IMR-90 (cell line): ENCODE measurements around the gene ATXN10. TPM values are rescaled to one million over a fixed set of nuclear protein-coding genes. Genes with fewer than 3 reads are reported as not detected.

Experiments
- ATAC-seq: fragments of 200-7000 bp; cut with Tn5 transposase; 2 replicates; pipeline ENCODE4 v1.9.1; 2020; ENCODE audit warnings: low read depth, mild to moderate bottlenecking, moderate library complexity
- BruUV-seq: library from RNA; stranded (reverse); fragments of 400-500 nt; replicated peaks from 2 replicates; lab custom pipeline; 2021; lab: Mats Ljungman, UMichigan
- CTCF ChIA-PET: fragments of 300-600 bp; formaldehyde crosslinking; extraction: SDS; loops from one replicate; lab custom pipeline; 2021; ENCODE audit warnings: antibody characterized with exemption; lab: Yijun Ruan, JAX
- POLR2A ChIA-PET: fragments of 300-600 bp; sonication (Branson Sonifier 250); formaldehyde crosslinking; loops from one replicate; lab custom pipeline; 2022; ENCODE audit warnings: antibody characterized with exemption; ENCODE audit not compliant: unreplicated experiment; lab: Charles Lee
- DNase-seq: peaks from one replicate; pipeline ENCODE4 v3.0.0; 2013
- H2AFZ ChIP-seq: replicated peaks from 2 replicates; pipeline ENCODE3; 2013; ENCODE audit warnings: low read length, mild to moderate bottlenecking; ENCODE audit not compliant: poor library complexity
- H2AK5ac ChIP-seq: 2 replicates; pipeline ENCODE4 v1.6.1; 2013; ENCODE audit warnings: low read depth, low read length, inconsistent platforms
- H2AK9ac ChIP-seq: replicated peaks from 2 replicates; pipeline ENCODE3; 2013; ENCODE audit warnings: mild to moderate bottlenecking, low read depth, low read length, moderate library complexity; ENCODE audit not compliant: poor library complexity
- H2BK120ac ChIP-seq: 2 replicates; pipeline ENCODE4 v1.6.1; 2013; ENCODE audit warnings: low read depth, low read length, inconsistent platforms
- H2BK15ac ChIP-seq: 3 replicates; pipeline ENCODE4 v1.6.1; 2013; ENCODE audit warnings: low read depth, low read length, inconsistent platforms
- H2BK20ac ChIP-seq: 2 replicates; pipeline ENCODE4 v1.6.1; 2013; ENCODE audit warnings: low read depth, mild to moderate bottlenecking, inconsistent platforms, low read length, moderate library complexity
- H2BK5ac ChIP-seq: 2 replicates; pipeline ENCODE4 v1.6.1; 2013; ENCODE audit warnings: mild to moderate bottlenecking, low read depth, low read length, inconsistent platforms; ENCODE audit not compliant: poor library complexity, severe bottlenecking
- H3K14ac ChIP-seq: replicated peaks from 2 replicates; pipeline ENCODE4 v1.6.1; 2013; ENCODE audit warnings: low read depth, low read length, inconsistent platforms
- H3K18ac ChIP-seq: 2 replicates; pipeline ENCODE4 v1.6.1; 2013; ENCODE audit warnings: low read depth, low read length, control low read depth
- H3K23ac ChIP-seq: 2 replicates; pipeline ENCODE4 v1.6.1; 2013; ENCODE audit warnings: low read depth, low read length, inconsistent platforms
- H3K27ac ChIP-seq: 2 replicates; pipeline ENCODE4 v1.5.1; 2013; ENCODE audit warnings: mild to moderate bottlenecking, control low read depth, low read length; ENCODE audit not compliant: insufficient read depth
- H3K27me3 ChIP-seq: 2 replicates; pipeline ENCODE4 v1.6.1; 2013; ENCODE audit warnings: low read length; ENCODE audit not compliant: control insufficient read depth, insufficient read depth
- H3K36me3 ChIP-seq: 2 replicates; pipeline ENCODE4 v1.6.1; 2013; ENCODE audit warnings: low read length, mixed read lengths; ENCODE audit not compliant: control insufficient read depth, insufficient read depth
- H3K4ac ChIP-seq: 2 replicates; pipeline ENCODE4 v1.6.1; 2013; ENCODE audit warnings: low read depth, low read length, inconsistent platforms
- H3K4me1 ChIP-seq: 2 replicates; pipeline ENCODE4 v1.6.1; 2013; ENCODE audit warnings: low read length, mixed read lengths; ENCODE audit not compliant: control insufficient read depth, insufficient read depth
- H3K4me2 ChIP-seq: 2 replicates; pipeline ENCODE4 v1.6.1; 2013; ENCODE audit warnings: low read depth, mild to moderate bottlenecking, control low read depth, low read length, moderate library complexity
- H3K4me3 ChIP-seq: 2 replicates; pipeline ENCODE4 v1.5.1; 2013; ENCODE audit warnings: low read depth, mild to moderate bottlenecking, control low read depth, low read length, moderate library complexity; ENCODE audit not compliant: insufficient read depth
- H3K56ac ChIP-seq: 2 replicates; pipeline ENCODE4 v1.6.1; 2013; ENCODE audit warnings: low read length, inconsistent platforms; ENCODE audit not compliant: insufficient read depth; ENCODE audit errors: extremely low read depth
- H3K79me1 ChIP-seq, 2 experiments: 2 replicates each; pipeline ENCODE4 v1.6.1; 2013; ENCODE audit warnings: low read length in 2 of 2, inconsistent platforms in 1 of 2, low read depth in 1 of 2
- H3K9ac ChIP-seq: 2 replicates; pipeline ENCODE4 v1.6.1; 2013; ENCODE audit warnings: low read depth, low read length, control low read depth
- H3K9me1 ChIP-seq: 2 replicates; pipeline ENCODE4 v1.6.1; 2013; ENCODE audit warnings: low read length, inconsistent platforms; ENCODE audit not compliant: insufficient read depth
- H3K9me3 ChIP-seq: 2 replicates; pipeline ENCODE4 v1.6.1; 2013; ENCODE audit warnings: low read length; ENCODE audit not compliant: control insufficient read depth, insufficient read depth
- H4K20me1 ChIP-seq: 2 replicates; pipeline ENCODE4 v1.6.1; 2013; ENCODE audit warnings: low read length, inconsistent platforms; ENCODE audit not compliant: insufficient read depth
- H4K5ac ChIP-seq: 2 replicates; pipeline ENCODE4 v1.6.1; 2013; ENCODE audit warnings: mild to moderate bottlenecking, low read depth, low read length, control low read depth
- H4K8ac ChIP-seq, 2 experiments: 2 replicates each; pipeline ENCODE4 v1.6.1; 2013; ENCODE audit warnings: low read depth in 2 of 2, low read length in 2 of 2, control low read depth in 1 of 2, inconsistent platforms in 1 of 2
- H4K91ac ChIP-seq: 2 replicates; pipeline ENCODE4 v1.6.1; 2013; ENCODE audit warnings: low read depth, low read length, inconsistent platforms; ENCODE audit not compliant: insufficient read depth
- CEBPB ChIP-seq: IDR thresholded peaks from 2 replicates; pipeline ENCODE4 v1.6.1; 2012; ENCODE audit warnings: low read depth, low read length, improper control_type of control experiment
- CHD1 ChIP-seq: IDR thresholded peaks from 2 replicates; pipeline ENCODE4 v1.6.1; 2012; ENCODE audit warnings: low read depth, low read length, improper control_type of control experiment
- CTCF ChIP-seq: conservative IDR thresholded peaks from 2 replicates; pipeline ENCODE4 v1.5.1; 2012; ENCODE audit warnings: mild to moderate bottlenecking, low read depth, low read length, improper control_type of control experiment
- ELK1 ChIP-seq: fragments of 150-350 bp; IDR thresholded peaks from 2 replicates; pipeline ENCODE4 v1.6.1; 2016; ENCODE audit warnings: low read depth, mild to moderate bottlenecking, low read length, moderate library complexity, borderline replicate concordance
- FOS ChIP-seq: fragments of 150-350 bp; IDR thresholded peaks from 2 replicates; pipeline ENCODE4 v1.6.1; 2016; ENCODE audit warnings: low read depth, low read length
- MAFK ChIP-seq: IDR thresholded peaks from 2 replicates; pipeline ENCODE4 v1.6.1; 2012; ENCODE audit warnings: low read depth, low read length, improper control_type of control experiment
- MAZ ChIP-seq: IDR thresholded peaks from 2 replicates; pipeline ENCODE4 v1.6.1; 2012; ENCODE audit warnings: low read depth, mild to moderate bottlenecking, low read length, improper control_type of control experiment, moderate library complexity, borderline replicate concordance
- MXI1 ChIP-seq: IDR thresholded peaks from 2 replicates; pipeline ENCODE4 v1.6.1; 2012; ENCODE audit warnings: low read depth, mild to moderate bottlenecking, low read length, moderate library complexity, borderline replicate concordance
- RAD21 ChIP-seq: IDR thresholded peaks from 2 replicates; pipeline ENCODE4 v1.6.1; 2012; ENCODE audit warnings: low read length, improper control_type of control experiment
- RCOR1 ChIP-seq: IDR thresholded peaks from 2 replicates; pipeline ENCODE4 v1.6.1; 2012; ENCODE audit warnings: mild to moderate bottlenecking, low read length, improper control_type of control experiment; ENCODE audit not compliant: insufficient replicate concordance
- RFX5 ChIP-seq: IDR thresholded peaks from 2 replicates; pipeline ENCODE4 v1.8.0; 2012; ENCODE audit warnings: low read depth, mild to moderate bottlenecking, low read length, moderate library complexity
- SMC3 ChIP-seq: fragments of 150-350 bp; IDR thresholded peaks from 2 replicates; pipeline ENCODE4 v1.6.1; 2016; ENCODE audit warnings: low read depth, mild to moderate bottlenecking, antibody characterized with exemption, low read length, moderate library complexity
- WGBS, 2 experiments: methylation state at CpG; one replicate each; pipeline versions ENCODE4 v1.1.5 to v1.1.7; 2013; ENCODE audit warnings: missing lambda C conversion rate in 2 of 2; ENCODE audit not compliant: insufficient read length in 1 of 2; ENCODE audit errors: extremely low coverage in 2 of 2; 5-methylcytosine and 5-hydroxymethylcytosine counted together
- dilution Hi-C: fragments of 300-500 bp; cut with HindIII; formaldehyde crosslinking; loops from one replicate; pipeline ENCODE4 v1.14.3; 2018; ENCODE audit warnings: low sequenced_read_pairs; ENCODE audit not compliant: unreplicated experiment
- in situ Hi-C: fragments of 300-500 bp; cut with MboI; formaldehyde crosslinking; loops from 3 replicates; pipeline ENCODE4 v1.14.3; 2019; ENCODE audit warnings: low sequenced_read_pairs, inconsistent platforms, mixed read lengths
- intact Hi-C: fragments of 100-400 bp; cut with micrococcal nuclease; formaldehyde crosslinking; loops from 2 replicates; pipeline ENCODE4 v1.10.0; 2022
- polyA plus RNA-seq, 3 experiments: library from polyadenylated mRNA; depleted of rRNA; stranded (reverse); fragments of >200 nt; gene quantifications; 2 replicates each; pipeline ENCODE4 v1.2.3, GENCODE V29; 2012; ENCODE audit warnings: low replicate concordance in 1 of 3
- total RNA-seq: library from RNA; depleted of rRNA; stranded (reverse); fragments of >200 nt; gene quantifications from 2 replicates; pipeline ENCODE4 v1.2.3, GENCODE V29; 2012

The ATXN10 gene
- total and polyA plus RNA-seq, 2 of the 4 experiments (the other 2 are of a cell fraction) = 116 to 231 TPM

GRCh38 chr22:45763236-45763624, 91.6 kb downstream of the ATXN10 start:
- no peak overlapping the region for H2AK9ac ChIP-seq
- H4K91ac ChIP-seq = no peak overlapping the region
- H4K8ac ChIP-seq = no peak overlapping the region
- H3K9me3 ChIP-seq = no peaks in the 10 kb centered on the region
- H3K9ac ChIP-seq = no peak overlapping the region
- no peaks in the 10 kb centered on the region for H3K27me3 ChIP-seq
- H4K5ac ChIP-seq = no peak overlapping the region
- DNase-seq (no peak), ATAC-seq (no peak)
- H3K27ac ChIP-seq = no peak overlapping the region
- peaks cover 8% of the 10 kb centered on the region for H3K4me1 ChIP-seq
- H2BK15ac ChIP-seq = no peak overlapping the region
- dilution Hi-C loops (no loop called here), in situ Hi-C loops (no loop called here), intact Hi-C loops (no loop called here)
- no TSS peak for BruUV-seq
- TF ChIP-seq FOS = no peak
- TF ChIP-seq MAZ = no peak
- no peak for TF ChIP-seq CTCF
- no peak for TF ChIP-seq CEBPB
- no peak for TF ChIP-seq RFX5
- no peak for TF ChIP-seq SMC3
- no peak for TF ChIP-seq CHD1
- no peak for TF ChIP-seq RAD21
- TF ChIP-seq RCOR1 = no peak
- TF ChIP-seq MAFK = no peak
- no peak for TF ChIP-seq MXI1
- TF ChIP-seq ELK1 = no peak
- H2AFZ ChIP-seq = no peak overlapping the region
- no peak overlapping the region for H3K4ac ChIP-seq
- no peak overlapping the region for H3K4me2 ChIP-seq
- ChIA-PET CTCF (no interaction called here), POLR2A (no interaction called here)
- no peak overlapping the region for H2BK20ac ChIP-seq
- H3K79me1 ChIP-seq = peaks cover 42 to 73% of the 10 kb centered on the region in 2 experiments
- H3K56ac ChIP-seq = no peak overlapping the region
- H2AK5ac ChIP-seq = no peak overlapping the region
- no peak overlapping the region for H2BK5ac ChIP-seq
- H3K36me3 ChIP-seq = peaks cover 17% of the 10 kb centered on the region
- no peak overlapping the region for H3K18ac ChIP-seq
- peaks cover 47% of the 10 kb centered on the region for H4K20me1 ChIP-seq
- no peak overlapping the region for H2BK120ac ChIP-seq
- no peak overlapping the region for H3K4me3 ChIP-seq
- 100% methylated on average over 4 of the region's 10 CpGs; no CpG with 5 or more reads in 1 of the 2 experiments for WGBS, 2 experiments
- peaks cover 27% of the 10 kb centered on the region for H3K9me1 ChIP-seq
- H3K23ac ChIP-seq = no peak overlapping the region
- H3K14ac ChIP-seq = no peak overlapping the region
